Endometrial microvascular endothelial cells (primary cell): ENCODE measurements around the gene MRPL45. TPM values are rescaled to one million over a fixed set of nuclear protein-coding genes. Genes with fewer than 3 reads are reported as not detected.
"Not testable (repeated sequence)": the region's sequence is repeated elsewhere in the genome, so short reads cannot be mapped to it uniquely, and the experiment has no call there.

Source experiments
- in situ Hi-C: cut with HindIII; loops from 2 replicates; pipeline ENCODE4 v1.10.0; 2017; ENCODE audit warnings: low sequenced_read_pairs, low pct_unique_long_range_greater_than_20kb; ENCODE audit errors: inconsistent ontology term
- total RNA-seq: library from RNA; depleted of rRNA; stranded (reverse); fragments of >200 nt; gene quantifications from one replicate; pipeline ENCODE4 v1.2.3, GENCODE V29; 2015; ENCODE audit errors: inconsistent ontology term

MRPL45 gene
- 35.7 TPM for total RNA-seq

DNA sequence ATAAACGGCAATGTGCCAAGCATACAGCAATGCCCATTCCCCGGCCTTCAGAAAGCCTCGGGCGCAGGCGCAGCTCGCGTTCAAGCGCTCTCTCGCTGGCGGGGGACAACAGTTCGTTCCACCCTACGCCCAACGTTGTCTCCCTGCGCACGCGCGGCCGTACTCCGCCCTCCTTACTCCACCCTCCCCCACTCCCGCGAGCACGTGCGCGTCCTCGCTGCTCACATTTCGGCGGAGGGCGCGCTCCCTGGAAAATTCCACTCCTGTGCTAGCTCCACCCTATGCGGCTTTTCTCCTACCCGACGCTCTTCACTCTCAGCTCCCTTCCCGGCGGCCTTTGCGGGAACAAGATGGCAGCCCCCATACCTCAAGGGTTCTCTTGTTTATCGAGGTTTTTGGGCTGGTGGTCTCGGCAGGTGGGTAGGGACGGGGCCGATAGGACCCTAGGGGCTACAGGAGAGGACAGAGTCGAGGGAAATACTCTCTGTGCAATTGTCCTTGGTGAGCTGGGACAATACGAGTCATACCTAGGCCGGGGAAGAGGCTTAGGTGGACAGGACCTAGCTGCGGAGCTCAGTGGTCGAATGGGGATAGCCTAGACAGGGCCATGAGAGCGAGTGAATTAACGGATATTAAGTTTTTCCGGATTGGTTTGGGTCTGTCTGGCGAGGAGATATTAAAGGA lies at the start of gene MRPL45:
TSS of gene MRPL45 (plus strand) at position 335 of the 684 bp plus-strand sequence. CDS start at position 351, 16 bp downstream.
- in situ Hi-C loops = not testable (repeated sequence)

DNA sequence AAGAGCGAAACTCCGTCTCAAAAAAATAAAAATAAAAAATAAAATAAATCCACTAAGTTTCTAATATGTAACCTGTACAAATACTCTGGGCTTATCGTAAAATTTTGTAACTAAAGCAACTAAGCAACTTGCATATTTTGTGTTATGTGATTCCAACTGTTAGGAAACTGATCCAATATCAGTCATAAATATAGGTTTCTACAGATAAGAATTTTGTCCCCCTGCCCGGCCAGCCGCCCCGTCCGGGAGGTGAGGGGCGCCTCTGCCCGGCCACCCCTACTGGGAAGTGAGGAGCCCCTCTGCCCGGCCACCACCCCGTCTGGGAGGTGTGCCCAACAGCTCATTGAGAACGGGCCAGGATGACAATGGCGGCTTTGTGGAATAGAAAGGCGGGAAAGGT lies 43.8 kb upstream of the MRPL45 start:
- in situ Hi-C loops = not testable (repeated sequence)

DNA sequence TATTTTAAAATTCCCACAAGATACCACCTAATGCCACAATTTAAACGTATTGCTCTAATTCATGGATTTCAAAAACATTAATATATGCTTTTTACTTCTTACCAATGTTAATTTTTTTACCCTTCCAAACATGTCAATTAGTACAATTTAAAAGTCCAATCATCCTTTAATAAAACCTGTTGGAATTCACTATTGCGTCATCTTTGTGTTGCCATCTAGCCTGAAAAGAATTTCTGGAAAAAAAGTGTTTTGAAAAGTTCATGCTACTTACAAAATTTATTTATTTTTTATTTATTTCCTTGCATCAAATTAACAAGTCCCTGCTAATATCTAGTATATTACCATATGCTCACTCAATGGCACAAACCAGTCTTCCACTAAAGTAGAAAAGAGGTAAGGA lies 42.6 kb upstream of the MRPL45 start:
- in situ Hi-C loops = not testable (repeated sequence)

DNA sequence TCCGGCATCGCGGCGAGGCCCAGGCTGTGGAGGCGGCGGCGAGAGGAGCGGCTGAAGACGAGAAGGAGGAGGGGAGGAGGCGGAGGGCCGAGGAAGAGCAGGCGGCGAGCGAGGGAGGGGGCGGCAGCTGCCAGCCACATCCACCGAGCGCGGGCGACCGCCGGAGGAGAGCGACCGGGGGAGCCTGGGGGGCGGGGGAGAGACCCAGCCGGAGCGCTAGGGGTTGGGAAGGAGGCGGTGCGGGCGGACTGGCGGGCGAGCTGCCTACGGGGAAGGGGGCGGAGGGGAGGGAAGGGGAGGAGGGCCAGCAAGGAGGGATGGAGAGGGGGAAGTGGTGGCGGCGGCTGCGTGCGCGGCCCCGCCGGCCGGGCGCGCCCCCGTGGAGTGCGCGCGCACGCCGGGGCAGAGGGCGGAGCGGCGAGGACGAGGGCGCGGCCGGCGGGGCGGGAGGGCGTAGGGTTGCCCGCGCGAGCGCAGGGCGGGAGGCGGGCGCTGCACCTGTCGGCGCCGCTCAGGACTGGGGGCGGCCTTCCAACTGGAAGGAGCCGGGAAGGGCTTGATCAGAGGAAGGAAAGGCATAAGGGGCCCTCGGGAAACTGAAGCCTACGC lies 39.9 kb upstream of the MRPL45 start:
- in situ Hi-C loops = not testable (repeated sequence)

DNA sequence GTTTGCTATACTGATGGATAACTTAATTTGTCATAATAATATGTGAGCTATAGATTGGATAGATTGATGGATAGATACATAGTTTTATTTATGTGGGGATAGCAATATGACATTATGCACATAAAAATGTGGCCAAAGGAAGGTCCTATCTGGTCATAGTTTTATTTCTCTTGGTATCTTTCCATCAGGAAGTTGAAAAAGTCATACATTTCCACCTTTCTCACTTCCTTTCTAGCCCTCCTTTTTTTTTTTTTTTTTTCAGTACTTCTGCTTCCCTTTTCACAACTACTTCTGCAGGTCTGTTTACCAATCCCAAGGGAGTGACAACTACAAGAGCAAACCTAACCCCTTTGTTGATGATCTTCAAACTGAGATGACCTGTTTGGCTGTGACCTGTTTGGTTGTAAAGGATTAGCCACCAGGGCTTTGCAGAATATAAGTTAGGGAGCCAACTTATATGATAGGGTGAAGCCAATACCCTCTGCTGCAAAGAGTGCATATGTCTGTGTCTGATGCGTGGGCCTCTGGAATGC lies 30.9 kb upstream of the MRPL45 start:
- in situ Hi-C loops = not testable (repeated sequence)

DNA sequence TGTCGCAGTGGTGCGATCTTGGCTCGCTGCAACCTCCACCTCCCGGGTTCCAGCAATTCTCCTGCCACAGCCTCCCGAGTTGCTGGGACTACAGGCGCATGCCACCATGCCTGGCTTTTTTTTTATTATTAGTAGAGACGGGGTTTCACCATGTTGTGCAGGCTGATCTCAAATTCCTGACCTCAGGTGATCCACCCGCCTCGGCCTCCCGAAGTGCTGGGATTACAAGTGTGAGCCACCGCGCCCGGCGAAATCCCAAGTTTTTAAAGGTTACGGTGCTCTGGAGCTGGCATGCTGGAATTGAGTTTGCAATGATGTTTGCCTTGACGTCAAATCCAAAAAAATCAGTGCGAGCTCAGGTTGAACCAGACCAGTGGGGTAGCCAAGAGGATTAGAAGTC lies 30.4 kb upstream of the MRPL45 start:
- in situ Hi-C loops = not testable (repeated sequence)

DNA sequence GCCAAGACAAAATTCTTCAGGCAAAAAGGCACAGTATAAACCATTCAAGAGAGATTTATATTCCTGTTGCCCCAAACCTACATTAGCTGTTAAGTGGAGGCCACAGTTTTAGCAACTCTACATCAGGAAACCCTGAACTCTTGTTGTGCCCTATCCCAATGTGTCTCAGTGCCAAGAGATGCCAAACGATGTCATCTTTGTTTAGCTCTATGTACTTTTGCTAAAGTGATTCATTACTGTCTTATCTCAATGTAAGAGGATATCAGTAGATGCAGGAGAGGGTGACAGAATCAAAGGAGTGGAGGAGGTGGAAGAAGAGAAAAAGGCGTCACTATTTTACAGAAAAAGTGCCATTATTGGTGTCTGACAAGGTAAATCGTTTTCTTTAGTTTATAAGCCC lies 28.8 kb upstream of the MRPL45 start:
- in situ Hi-C loops = not testable (repeated sequence)

DNA sequence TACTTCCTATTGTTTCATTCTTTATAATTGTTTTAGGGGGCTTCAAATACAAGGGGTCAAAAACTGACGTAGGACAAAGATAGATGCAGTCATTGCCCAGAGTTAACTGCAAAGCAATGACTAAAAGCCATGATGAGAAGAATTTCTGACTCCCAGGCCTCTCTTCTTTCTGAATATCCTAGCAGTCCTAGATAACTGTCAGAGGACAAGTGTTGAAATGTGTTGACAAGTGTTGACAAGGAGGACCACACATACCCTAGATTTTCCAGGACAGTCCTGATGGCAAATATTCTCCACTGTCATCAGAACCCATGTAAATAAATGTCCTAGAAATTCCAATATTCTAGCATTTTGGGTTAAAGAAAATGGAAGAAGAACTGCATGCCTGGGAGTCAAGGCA lies 27.9 kb upstream of the MRPL45 start:
- in situ Hi-C loops = not testable (repeated sequence)

DNA sequence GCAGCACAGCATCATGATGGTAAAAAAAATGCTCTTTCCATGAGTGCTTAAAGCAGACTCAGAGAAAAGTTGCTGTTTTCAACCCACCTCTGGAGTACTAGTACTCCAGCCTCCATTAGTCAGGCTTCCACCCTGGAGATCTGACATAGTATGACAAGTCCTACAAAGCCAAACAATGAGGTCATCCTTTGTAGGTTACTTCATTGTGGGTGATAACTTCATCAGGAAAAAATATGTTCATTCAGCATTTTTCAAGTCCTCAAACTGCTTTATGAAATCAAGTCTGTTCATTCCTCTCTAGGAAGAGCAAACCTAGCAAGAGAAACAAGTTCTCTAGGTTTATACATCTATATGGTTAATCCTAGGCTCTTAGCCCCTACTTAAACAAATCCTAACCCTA lies 27.4 kb upstream of the MRPL45 start:
- in situ Hi-C loops = not testable (repeated sequence)

DNA sequence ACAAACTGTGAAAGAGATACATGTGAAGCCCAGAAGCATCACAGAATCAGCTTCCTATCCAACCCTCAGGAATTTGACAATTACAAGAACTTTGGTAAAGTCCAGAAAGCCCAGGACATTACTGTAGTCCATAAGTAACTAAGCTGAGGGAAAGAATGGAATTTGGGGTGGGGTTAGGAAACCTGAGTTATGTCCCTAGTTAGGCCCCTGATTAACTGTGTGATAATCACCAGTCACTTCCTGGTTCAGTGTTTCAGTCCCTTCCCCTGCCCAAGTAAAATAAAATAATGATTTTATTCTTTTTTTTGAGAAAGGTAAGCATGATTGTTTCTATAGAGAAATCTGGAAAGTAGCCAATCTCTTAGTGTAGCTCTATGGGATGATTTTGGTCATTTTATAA lies 11.0 kb upstream of the MRPL45 start:
- in situ Hi-C loops = not testable (repeated sequence)

DNA sequence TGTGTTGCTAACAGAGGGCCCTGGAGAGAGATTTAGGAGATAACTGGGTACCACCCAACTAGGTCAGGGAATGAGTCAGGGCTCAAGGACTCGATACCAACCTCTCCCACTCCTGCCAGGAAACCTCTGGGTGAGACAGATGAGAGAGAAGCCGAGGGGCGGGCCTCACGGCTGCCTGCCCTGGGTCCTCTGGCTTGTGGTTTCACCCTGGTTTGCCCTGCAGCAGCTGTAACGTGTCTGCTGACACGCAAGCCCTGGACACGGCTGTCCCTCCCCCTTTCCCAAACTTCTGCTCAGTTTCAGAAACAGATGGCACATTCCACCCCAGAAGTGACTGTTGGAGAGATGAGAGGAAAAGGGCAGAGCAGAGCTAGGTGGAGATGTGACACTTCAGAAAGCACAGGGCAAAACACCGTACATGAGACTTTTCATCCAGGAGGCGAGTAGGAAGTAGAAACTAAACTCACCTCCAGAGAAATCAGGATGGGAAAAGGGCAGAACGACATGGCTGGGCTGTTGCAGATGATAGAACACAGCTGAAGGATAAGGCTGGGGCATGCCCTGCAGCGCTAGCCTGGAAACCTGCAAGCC lies 10.4 kb upstream of the MRPL45 start:
- in situ Hi-C loops = not testable (repeated sequence)

DNA sequence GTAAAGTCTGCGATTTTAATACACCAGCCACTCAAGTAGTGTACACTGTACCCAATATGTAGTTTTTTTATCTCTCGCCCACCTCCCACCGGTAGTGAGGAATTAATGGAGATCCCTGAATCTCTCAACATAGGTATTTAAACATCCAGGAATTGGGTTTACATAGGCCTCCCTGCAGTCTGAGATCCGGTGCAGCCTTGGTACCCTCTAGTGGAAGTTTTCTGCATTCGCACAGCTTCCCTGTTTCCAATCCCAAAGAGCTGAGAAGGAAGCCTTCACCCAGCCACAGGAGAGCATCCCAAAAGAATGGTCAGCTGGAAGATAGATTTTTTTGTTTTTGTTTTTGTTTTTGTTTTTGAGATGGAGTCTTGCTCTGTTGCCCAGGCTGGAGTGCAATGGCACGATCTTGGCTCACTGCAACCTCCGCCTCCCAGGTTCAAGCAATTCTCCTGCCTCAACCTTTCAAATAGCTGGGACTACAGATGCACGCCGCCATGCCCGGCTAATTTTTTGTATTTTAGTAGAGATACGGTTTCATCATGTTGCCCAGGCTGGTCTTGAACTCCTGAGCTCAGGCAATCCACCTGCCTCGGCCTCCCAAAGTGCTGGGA lies 8.6 kb upstream of the MRPL45 start:
- in situ Hi-C loops = not testable (repeated sequence)

DNA sequence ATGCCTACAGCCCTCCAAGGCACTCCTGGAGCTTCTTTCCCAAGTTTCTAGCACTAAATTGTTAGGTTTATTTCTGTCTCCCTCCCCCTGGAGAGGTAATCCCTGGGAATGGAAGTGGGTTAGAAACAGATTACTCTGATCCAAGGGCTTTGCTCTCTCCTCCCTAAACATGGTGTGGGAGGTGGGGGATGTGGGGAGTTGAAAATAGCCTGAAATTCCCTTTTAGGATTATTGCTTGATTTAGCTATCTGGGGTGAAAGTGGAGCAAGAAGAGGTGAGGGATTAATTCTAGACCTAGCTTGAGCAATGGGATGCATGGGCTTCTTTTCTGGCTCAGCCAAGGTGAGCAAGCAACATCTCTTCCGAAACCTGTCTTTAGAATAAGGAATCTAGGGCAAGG lies 7.2 kb upstream of the MRPL45 start:
- in situ Hi-C loops = not testable (repeated sequence)

DNA sequence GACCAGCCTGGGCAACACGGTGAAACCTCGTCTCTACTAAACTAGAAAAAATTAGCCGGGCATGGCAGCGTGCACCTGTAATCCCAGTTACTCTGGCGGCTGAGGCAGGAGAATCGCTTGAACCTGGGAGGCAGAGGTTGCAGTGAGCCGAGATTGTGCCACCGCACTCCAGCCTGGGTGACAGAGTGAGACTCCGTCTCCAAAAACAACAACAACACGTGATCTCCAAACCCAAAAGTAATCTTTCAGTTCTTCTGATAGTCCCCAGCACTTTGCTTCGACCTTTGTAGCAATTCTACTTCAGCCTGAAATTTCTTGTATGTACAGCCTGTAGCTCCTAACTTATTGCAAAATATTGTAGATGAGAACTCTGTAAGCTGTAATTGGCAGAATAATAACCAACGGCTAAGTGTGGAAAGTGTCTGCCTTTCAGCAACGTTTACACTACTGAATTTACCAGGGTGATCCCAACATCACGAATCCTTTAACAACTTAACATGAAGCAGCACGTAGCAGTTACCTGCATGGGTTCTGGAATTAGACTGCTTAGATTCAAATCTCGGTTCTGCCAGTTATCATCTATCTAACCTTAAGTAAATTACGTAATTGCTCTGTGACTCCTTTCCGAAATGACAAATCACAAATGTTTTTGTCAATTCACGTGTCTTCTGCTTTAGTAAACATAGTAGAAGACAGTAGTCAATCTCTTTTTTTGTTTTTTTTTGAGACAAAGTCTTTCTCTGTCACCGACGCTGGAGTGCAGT lies 1.2 kb upstream of the MRPL45 start:
- in situ Hi-C loops = not testable (repeated sequence)

DNA sequence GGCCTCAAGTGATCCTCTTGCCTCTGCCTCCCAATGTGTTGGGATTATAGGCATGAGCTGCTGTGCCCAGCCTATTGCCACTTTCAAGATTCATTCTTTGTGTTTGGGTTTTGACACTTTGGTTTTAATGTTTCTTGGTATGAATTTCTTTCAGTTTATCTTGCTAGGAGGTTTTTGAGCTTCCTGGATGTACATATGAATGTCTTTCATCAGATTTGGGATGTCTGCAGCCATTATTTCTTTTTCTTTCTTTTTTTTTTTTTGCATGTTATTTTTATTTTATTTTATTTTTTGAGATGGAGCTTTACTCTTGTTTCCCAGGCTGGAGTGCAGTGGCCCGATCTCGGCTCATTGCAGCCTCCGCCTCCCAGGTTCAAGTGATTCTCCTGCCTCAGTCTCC lies 18.5 kb downstream of the MRPL45 start:
- in situ Hi-C loops = no loop called here

DNA sequence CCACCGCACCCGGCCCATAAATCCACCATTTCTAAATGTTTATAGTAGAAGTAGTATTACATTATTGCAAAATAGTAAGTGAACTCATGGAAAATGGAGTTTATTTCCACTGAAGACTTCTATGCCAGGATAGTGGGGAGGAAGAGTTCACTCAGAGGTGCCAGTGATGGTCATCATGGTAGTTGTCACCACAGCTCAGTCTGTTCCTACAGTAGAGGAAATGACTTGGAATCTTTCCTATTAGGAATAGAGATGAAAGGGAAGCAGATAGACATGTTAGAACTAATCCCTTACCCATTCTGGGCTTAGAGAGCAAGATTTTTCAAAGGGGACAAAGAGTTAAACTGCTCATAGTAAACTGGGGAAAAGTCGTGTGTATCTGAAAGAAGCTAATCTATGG lies 20.1 kb downstream of the MRPL45 start:
- in situ Hi-C loops = no loop called here

DNA sequence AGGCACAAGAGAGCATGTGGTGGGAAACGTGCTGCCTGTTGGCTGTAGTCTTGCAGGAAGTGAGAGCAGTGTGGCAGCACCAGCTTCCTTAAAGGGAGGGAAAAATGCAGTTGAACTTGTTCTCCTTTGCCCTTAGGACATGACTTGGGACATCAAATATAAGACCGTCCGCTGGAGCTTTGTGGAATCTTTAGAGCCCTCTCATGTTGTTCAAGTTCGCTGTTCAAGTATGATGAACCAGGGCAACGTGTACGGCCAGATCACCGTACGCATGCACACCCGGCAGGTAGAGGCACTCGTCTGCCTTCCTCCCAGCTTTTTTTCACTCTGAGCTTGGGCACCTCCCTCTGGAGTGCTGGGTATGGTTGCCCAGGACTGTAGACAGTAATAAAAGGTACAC lies 23.5 kb downstream of the MRPL45 start:
- in situ Hi-C loops = no loop called here

DNA sequence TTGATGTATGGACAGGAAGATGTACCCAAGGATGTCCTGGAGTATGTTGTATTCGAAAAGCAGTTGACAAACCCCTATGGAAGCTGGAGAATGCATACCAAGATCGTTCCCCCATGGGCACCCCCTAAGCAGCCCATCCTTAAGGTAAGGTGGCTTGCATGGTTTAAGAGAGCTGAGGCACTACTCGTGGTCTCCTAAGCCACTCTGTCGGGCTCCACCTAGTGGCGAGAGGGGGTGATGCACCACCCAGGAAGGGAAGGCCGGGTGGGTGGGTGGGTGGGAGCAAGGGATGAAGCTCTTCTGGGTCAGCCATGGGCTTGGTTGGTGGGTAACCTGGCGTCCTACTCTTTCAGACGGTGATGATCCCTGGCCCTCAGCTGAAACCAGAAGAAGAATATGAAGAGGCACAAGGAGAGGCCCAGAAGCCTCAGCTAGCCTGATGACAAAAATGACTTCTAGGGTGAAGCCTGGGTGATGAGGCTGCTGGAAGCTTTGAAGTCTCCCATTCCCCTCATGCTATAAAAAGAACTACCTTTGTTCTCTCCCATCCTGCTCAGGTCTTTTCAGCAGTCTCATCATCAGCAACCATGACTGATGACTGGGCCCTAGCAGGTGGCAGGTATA lies 25.3 kb downstream of the MRPL45 start:
- in situ Hi-C loops = no loop called here

DNA sequence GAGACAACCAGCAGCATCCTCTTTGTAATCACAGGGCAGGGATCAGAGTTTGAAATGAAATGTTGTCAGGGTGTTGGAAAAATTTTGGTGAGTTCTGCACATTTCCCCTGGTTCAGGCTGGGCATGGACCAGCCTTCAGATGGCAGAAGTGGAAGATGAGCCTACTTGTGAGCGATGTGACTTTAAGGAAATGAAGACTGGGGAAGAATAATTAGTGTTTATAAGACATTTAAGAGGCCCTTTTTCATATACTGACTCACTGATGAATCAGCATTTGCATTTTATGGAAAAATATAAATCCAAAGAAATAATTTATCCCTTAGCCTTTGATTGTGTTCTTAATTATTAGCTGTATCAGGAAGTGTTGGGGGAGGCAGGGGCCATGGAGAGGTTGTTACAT lies 25.9 kb downstream of the MRPL45 start:
- in situ Hi-C loops = no loop called here
